MM.1S (cell line): ENCODE results near the gene RCBTB1.

Experiments
- CTCF ChIP-seq: fragments of 300-600 bp; sonication (generic); IDR thresholded peaks from 2 replicates; pipeline ENCODE4 v1.5.1; 2016; ENCODE audit warnings: antibody characterized with exemption, low read length, mixed read lengths
- EZH2 ChIP-seq: fragments of 300-600 bp; sonication (generic); optimal IDR thresholded peaks from 2 replicates; pipeline ENCODE3; 2017; ENCODE audit warnings: low read depth, mild to moderate bottlenecking, antibody characterized with exemption, low read length, mixed read lengths

- TF ChIP-seq EZH2 (no peak), CTCF (no peak)
These were observed 39.7 kb downstream of the RCBTB1 start for GRCh38 chr13:49545661-49546060.
